ENCODE measurements around the gene ACAA1.

Gene ACAA1

DNA sequence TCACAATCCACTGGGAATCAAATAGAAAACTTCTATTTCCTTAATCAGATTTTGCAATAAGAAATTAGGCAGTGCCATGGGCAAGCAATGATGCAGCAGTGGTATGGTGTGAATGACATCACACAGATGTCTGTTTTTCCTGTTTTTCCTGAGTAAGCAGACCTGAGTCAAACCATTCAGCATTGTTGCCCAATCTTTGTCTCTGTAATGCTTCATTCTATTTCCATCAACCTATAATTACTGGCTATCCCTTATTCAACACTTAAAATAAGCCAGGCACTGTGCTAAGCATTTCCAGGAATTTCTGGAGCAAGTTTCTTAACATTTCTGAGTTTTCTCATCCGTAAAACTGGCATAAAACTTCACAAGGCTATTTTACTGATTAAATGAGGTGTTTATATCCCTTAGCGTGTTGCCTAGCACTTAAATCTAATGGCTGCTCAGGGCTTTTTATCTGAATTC lies 17.1 kb upstream of the ACAA1 start:
- no peak overlapping the region for H3K27ac ChIP-seq (ENCODE audit: low read depth, low read length)
- no peak overlapping the region for H3K9ac ChIP-seq (ENCODE audit: low read length)
- H3K4me3 ChIP-seq (ENCODE audit: low read depth, low read length): no peak overlapping the region
- 0 out of 2 replicates have a peak, but pooled peaks cover 2% of the 10 kb centered on the region for H3K4me1 ChIP-seq (ENCODE audit: control insufficient read depth, insufficient read depth, low read length)
- no peaks in the 10 kb centered on the region for H3K27me3 ChIP-seq (ENCODE audit: control insufficient read depth, insufficient read depth, low read length)
- H3K9me3 ChIP-seq (ENCODE audit: control insufficient read depth, insufficient read depth, low read depth, low read length): no peaks in the 10 kb centered on the region
- H3K36me3 ChIP-seq (ENCODE audit: control insufficient read depth, insufficient read depth, low read length): no peaks in the 10 kb centered on the region

- no peaks in the 10 kb centered on the region for H3K36me3 ChIP-seq (ENCODE audit: control insufficient read depth, insufficient read depth, low read length)
- H3K27me3 ChIP-seq (ENCODE audit: control insufficient read depth, insufficient read depth, low read length): no peaks in the 10 kb centered on the region
- H3K4me3 ChIP-seq (ENCODE audit: low read depth, low read length): no peak overlapping the region
- H3K4me1 ChIP-seq (ENCODE audit: control insufficient read depth, insufficient read depth, low read length): 0 out of 2 replicates have a peak, but pooled peaks cover 2% of the 10 kb centered on the region
- H3K27ac ChIP-seq (ENCODE audit: low read depth, low read length): no peak overlapping the region
- H3K9ac ChIP-seq (ENCODE audit: low read length): no peak overlapping the region
- no peaks in the 10 kb centered on the region for H3K9me3 ChIP-seq (ENCODE audit: control insufficient read depth, insufficient read depth, low read depth, low read length)
Observed at GRCh38 chr3:38153221-38153620, 16.3 kb upstream of the ACAA1 start.

DNA sequence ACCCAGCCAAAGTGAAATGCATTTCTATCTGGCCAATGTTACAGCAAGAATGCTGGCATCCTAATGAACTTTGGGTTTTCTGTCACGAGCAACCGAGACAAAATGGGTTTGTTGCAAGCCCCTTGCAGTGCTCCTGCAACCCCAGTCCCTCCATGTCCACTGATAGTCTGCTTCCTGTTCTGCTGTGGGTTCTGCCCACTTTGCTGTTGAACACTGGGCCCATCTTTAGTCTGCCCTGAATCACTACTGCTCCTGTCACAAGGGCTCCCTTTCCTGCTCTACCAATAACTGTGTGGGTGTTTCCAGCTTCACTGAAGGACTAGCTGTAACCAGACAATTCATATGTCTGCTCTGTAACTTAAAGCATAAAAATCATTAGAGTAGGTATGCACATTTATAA lies 15.7 kb upstream of the ACAA1 start:
- no peaks in the 10 kb centered on the region for H3K9me3 ChIP-seq (ENCODE audit: control insufficient read depth, insufficient read depth, low read depth, low read length)
- no peak overlapping the region for H3K4me3 ChIP-seq (ENCODE audit: low read depth, low read length)
- H3K27me3 ChIP-seq (ENCODE audit: control insufficient read depth, insufficient read depth, low read length): no peaks in the 10 kb centered on the region
- H3K9ac ChIP-seq (ENCODE audit: low read length): no peak overlapping the region
- H3K36me3 ChIP-seq (ENCODE audit: control insufficient read depth, insufficient read depth, low read length): no peaks in the 10 kb centered on the region
- H3K27ac ChIP-seq (ENCODE audit: low read depth, low read length): no peak overlapping the region
- 0 out of 2 replicates have a peak, but pooled peaks cover 2% of the 10 kb centered on the region for H3K4me1 ChIP-seq (ENCODE audit: control insufficient read depth, insufficient read depth, low read length)

DNA sequence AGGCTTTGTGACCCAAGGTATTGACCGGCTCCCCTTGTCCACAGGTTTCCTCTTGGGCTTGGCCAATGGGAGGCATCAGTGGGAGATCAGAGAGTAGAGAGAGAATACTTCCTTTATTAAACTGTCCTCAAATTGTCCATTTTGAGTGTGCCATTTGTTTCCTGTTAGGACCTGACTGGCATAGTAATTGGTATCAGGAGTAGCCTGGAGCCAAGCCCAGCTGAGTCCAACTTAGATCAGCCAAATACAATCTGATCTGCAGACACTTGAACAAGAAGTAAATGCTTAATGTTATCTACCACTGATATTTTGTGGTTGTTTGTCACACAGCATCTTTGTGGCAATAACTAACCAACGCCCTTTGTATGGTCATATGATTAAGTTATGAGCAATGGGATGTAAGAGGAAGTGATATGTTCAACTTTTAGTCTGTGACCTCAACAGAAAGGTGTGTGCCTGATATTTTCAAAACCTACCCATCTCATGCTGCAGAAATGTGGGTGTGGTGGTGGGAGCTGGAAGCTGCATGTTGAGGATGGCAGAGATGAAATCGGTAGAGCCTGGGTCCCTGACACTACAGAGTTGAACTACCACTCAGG lies 14.8 kb upstream of the ACAA1 start:
- no peak overlapping the region for H3K9ac ChIP-seq (ENCODE audit: low read length)
- H3K4me3 ChIP-seq (ENCODE audit: low read depth, low read length): no peak overlapping the region
- H3K4me1 ChIP-seq (ENCODE audit: control insufficient read depth, insufficient read depth, low read length): 0 out of 2 replicates have a peak, but pooled peaks cover 2% of the 10 kb centered on the region
- H3K36me3 ChIP-seq (ENCODE audit: control insufficient read depth, insufficient read depth, low read length): no peaks in the 10 kb centered on the region
- H3K27me3 ChIP-seq (ENCODE audit: control insufficient read depth, insufficient read depth, low read length): no peaks in the 10 kb centered on the region
- no peak overlapping the region for H3K27ac ChIP-seq (ENCODE audit: low read depth, low read length)
- no peaks in the 10 kb centered on the region for H3K9me3 ChIP-seq (ENCODE audit: control insufficient read depth, insufficient read depth, low read depth, low read length)

DNA sequence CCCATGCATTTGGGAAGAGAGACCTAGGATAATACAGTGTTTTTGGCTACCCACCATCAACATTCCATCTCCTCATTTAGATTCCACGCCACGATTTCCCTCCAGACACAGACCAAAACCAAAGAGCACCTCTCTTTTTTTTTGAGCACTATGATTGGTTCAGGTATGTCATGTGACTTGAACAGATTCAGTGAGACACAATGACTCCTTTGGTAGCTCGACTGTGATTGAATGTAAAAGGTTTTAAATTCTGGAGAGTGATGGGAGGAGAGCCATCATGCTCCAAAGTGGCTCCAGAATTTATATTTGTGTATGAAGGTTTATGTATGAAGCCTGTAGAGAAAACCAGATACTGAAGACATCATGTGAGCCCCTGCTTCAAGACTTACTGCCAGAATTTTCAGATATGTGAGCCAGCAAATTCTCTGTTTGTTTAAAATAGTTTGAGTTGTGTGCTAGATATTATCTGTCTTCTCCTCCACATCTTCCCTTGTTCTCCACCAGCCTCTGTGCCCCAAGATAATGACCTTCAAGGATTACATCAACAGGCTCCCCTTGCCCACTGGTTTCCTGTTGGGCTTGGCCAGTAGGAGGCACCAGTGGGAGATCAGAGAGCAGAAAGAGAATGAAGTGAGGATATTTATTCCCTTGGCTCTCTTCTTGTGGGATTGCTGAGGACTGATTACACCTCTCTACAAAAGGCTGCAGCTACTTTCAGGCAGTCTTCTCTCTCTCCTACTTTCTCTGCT lies 14.0 kb upstream of the ACAA1 start:
- Histone ChIP-seq H3K27me3 (ENCODE audit: control insufficient read depth, insufficient read depth, low read length) (no peaks in the 10 kb centered on the region), H3K9ac (ENCODE audit: low read length) (no peak overlapping the region), H3K27ac (ENCODE audit: low read depth, low read length) (no peak overlapping the region), H3K36me3 (ENCODE audit: control insufficient read depth, insufficient read depth, low read length) (no peaks in the 10 kb centered on the region), H3K9me3 (ENCODE audit: control insufficient read depth, insufficient read depth, low read depth, low read length) (0 out of 2 replicates have a peak, but pooled peaks cover 4% of the 10 kb centered on the region), H3K4me1 (ENCODE audit: control insufficient read depth, insufficient read depth, low read length) (0 out of 2 replicates have a peak, but pooled peaks cover 2% of the 10 kb centered on the region), H3K4me3 (ENCODE audit: low read depth, low read length) (no peak overlapping the region)

DNA sequence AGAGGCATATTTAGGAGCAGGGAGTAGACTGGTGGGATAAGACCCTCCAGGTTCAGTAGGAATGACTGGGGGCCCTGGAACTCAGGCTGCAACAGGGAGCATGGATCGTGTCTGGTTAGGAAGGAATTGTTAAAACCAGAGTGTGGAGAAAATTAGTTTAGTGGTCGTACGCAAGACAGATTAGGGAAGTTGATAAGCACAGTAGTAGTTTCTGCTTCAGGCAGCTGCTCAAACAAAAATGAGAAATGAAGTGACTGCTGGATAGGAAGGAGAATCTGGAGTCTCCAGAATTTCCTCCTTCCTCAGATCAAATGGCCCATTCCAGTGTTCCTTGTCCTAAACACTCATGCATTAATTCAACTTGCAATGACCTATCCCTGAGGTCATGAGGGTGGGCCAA lies 12.8 kb upstream of the ACAA1 start:
- no peak overlapping the region for H3K9ac ChIP-seq (ENCODE audit: low read length)
- H3K4me3 ChIP-seq (ENCODE audit: low read depth, low read length): no peak overlapping the region
- H3K27me3 ChIP-seq (ENCODE audit: control insufficient read depth, insufficient read depth, low read length): no peaks in the 10 kb centered on the region
- H3K36me3 ChIP-seq (ENCODE audit: control insufficient read depth, insufficient read depth, low read length): no peaks in the 10 kb centered on the region
- H3K9me3 ChIP-seq (ENCODE audit: control insufficient read depth, insufficient read depth, low read depth, low read length): 0 out of 2 replicates have a peak, but pooled peaks cover 4% of the 10 kb centered on the region
- no peaks in the 10 kb centered on the region for H3K4me1 ChIP-seq (ENCODE audit: control insufficient read depth, insufficient read depth, low read length)
- H3K27ac ChIP-seq (ENCODE audit: low read depth, low read length): no peak overlapping the region

DNA sequence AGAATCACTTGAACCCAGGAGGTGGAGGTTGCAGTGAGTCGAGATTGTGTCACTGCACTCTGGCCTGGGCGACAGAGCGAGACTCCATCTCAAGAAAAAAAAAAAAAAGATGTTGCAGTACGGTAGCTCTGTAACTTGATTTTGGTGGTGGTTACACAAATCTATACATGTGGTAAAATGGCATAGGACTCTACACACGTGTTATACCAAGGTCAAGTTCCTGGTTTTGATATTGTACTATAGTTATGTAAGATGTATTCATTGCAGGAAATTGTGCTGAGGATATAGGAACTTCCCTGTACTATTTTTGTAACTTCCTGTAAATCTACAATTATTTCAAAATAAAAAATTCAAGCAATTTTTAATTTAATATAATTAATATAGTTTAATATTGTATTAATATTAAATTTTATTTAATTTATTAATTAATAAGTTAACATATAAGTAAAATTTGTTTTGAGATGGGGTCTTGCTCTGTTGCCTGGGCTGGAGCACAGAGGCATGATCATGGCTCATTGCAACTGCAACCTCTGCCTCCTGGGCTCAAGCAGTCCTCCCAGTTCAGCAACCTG lies 11.5 kb upstream of the ACAA1 start:
- Histone ChIP-seq H3K4me3 (ENCODE audit: low read depth, low read length) (no peak overlapping the region), H3K27ac (ENCODE audit: low read depth, low read length) (no peak overlapping the region)

GRCh38 chr3:38147421-38147820 lies 10.5 kb upstream of the ACAA1 start:
- H3K27me3 ChIP-seq (ENCODE audit: control insufficient read depth, insufficient read depth, low read length): no peaks in the 10 kb centered on the region
- no peak overlapping the region for H3K9ac ChIP-seq (ENCODE audit: low read length)
- H3K4me3 ChIP-seq (ENCODE audit: low read depth, low read length): no peak overlapping the region
- no peak overlapping the region for H3K27ac ChIP-seq (ENCODE audit: low read depth, low read length)
- H3K4me1 ChIP-seq (ENCODE audit: control insufficient read depth, insufficient read depth, low read length): no peaks in the 10 kb centered on the region
- H3K36me3 ChIP-seq (ENCODE audit: control insufficient read depth, insufficient read depth, low read length): peaks cover under 1% of the 10 kb centered on the region; the same call in 1 of the 2 replicates
- 0 out of 2 replicates have a peak, but pooled peaks cover 4% of the 10 kb centered on the region for H3K9me3 ChIP-seq (ENCODE audit: control insufficient read depth, insufficient read depth, low read depth, low read length)

More for the DNA sequence above, 11.5 kb upstream of the ACAA1 start:
- Histone ChIP-seq H3K36me3 (ENCODE audit: control insufficient read depth, insufficient read depth, low read length) (no peaks in the 10 kb centered on the region), H3K9ac (ENCODE audit: low read length) (no peak overlapping the region), H3K27me3 (ENCODE audit: control insufficient read depth, insufficient read depth, low read length) (no peaks in the 10 kb centered on the region), H3K9me3 (ENCODE audit: control insufficient read depth, insufficient read depth, low read depth, low read length) (0 out of 2 replicates have a peak, but pooled peaks cover 4% of the 10 kb centered on the region), H3K4me1 (ENCODE audit: control insufficient read depth, insufficient read depth, low read length) (no peaks in the 10 kb centered on the region)

DNA sequence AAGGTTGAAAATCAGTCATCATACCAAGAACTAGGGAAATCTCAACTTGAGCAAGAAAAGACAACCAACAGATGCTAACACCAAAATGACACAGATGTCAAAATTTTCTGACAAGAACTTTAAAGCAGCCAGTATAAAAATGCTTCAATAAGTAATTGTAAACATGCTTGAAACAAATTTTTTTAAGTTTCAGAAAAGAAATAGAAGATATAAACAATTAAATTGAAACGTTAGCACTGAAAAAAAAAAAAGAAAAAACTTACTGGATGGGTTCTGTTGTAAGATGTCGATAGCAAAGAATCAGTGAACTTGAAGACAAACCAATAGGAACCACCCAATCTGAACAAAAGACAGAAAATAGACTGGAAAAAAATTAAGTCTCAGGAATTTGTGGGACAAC lies 9.6 kb upstream of the ACAA1 start:
- Histone ChIP-seq H3K27me3 (ENCODE audit: control insufficient read depth, insufficient read depth, low read length) (no peaks in the 10 kb centered on the region), H3K4me1 (ENCODE audit: control insufficient read depth, insufficient read depth, low read length) (no peaks in the 10 kb centered on the region), H3K27ac (ENCODE audit: low read depth, low read length) (no peak overlapping the region), H3K36me3 (ENCODE audit: control insufficient read depth, insufficient read depth, low read length) (peaks cover 10% of the 10 kb centered on the region; the same call in 1 of the 2 replicates), H3K9me3 (ENCODE audit: control insufficient read depth, insufficient read depth, low read depth, low read length) (0 out of 2 replicates have a peak, but pooled peaks cover 4% of the 10 kb centered on the region), H3K9ac (ENCODE audit: low read length) (no peak overlapping the region), H3K4me3 (ENCODE audit: low read depth, low read length) (no peak overlapping the region)

DNA sequence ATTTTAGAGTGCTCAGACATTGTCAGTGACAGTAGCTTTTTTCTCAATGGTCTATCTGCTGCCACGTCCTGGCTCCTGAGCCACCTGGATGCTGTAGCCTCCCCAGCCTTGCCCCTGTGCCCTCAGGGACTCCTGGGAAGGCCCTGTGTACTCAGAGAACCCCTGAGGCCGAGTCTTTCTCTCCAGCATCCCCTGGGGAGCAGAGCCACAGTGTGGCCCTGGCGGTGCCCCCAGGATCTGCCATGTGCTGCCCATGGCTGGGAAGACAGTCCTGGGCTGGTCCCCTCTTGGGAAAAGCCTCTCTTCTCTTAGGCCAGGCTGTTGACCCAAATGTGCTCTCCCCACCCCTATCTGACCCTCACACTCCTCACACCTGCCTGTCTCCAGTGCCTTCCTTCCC lies 6.6 kb upstream of the ACAA1 start:
- no peaks in the 10 kb centered on the region; the same call in 1 of the 2 replicates for H3K27me3 ChIP-seq (ENCODE audit: control insufficient read depth, insufficient read depth, low read length)

GRCh38 chr3:38142959-38143358 lies 6.0 kb upstream of the ACAA1 start:
- 0 out of 2 replicates have a peak, but pooled peaks cover 4% of the 10 kb centered on the region for H3K9me3 ChIP-seq (ENCODE audit: control insufficient read depth, insufficient read depth, low read depth, low read length)
- H3K4me3 ChIP-seq (ENCODE audit: low read depth, low read length): no peak overlapping the region
- H3K36me3 ChIP-seq (ENCODE audit: control insufficient read depth, insufficient read depth, low read length): peaks cover 18% of the 10 kb centered on the region
- H3K9ac ChIP-seq (ENCODE audit: low read length): no peak overlapping the region
- no peaks in the 10 kb centered on the region; the same call in 1 of the 2 replicates for H3K27me3 ChIP-seq (ENCODE audit: control insufficient read depth, insufficient read depth, low read length)
- H3K27ac ChIP-seq (ENCODE audit: low read depth, low read length): no peak overlapping the region
- H3K4me1 ChIP-seq (ENCODE audit: control insufficient read depth, insufficient read depth, low read length): peaks cover 12% of the 10 kb centered on the region

More for the DNA sequence above, 6.6 kb upstream of the ACAA1 start:
- H3K36me3 ChIP-seq (ENCODE audit: control insufficient read depth, insufficient read depth, low read length): peaks cover 18% of the 10 kb centered on the region
- H3K4me3 ChIP-seq (ENCODE audit: low read depth, low read length): no peak overlapping the region
- 0 out of 2 replicates have a peak, but pooled peaks cover 4% of the 10 kb centered on the region for H3K9me3 ChIP-seq (ENCODE audit: control insufficient read depth, insufficient read depth, low read depth, low read length)
- no peak overlapping the region for H3K27ac ChIP-seq (ENCODE audit: low read depth, low read length)
- H3K4me1 ChIP-seq (ENCODE audit: control insufficient read depth, insufficient read depth, low read length): peaks cover 9% of the 10 kb centered on the region
- H3K9ac ChIP-seq (ENCODE audit: low read length): no peak overlapping the region
